Fibroblast of lung (primary cell): ENCODE measurements around the gene PRM1.

Source experiments
- EZH2 ChIP-seq: IDR thresholded peaks from 2 replicates; pipeline ENCODE4 v1.5.1; 2012; ENCODE audit warnings: low read length, control low read depth, mild to moderate bottlenecking; ENCODE audit errors: missing control alignments
- TF ChIP-seq, protein P1 (sequence below), 2 donors: IDR thresholded peaks in 1 of 2; conservative IDR thresholded peaks in 1 of 2; 1 replicate in 1 of 2; 2 replicates in 1 of 2; pipeline ENCODE4 v1.5.1; 2011 to 2012; ENCODE audit warnings: low read length in 2 of 2, control low read depth in 1 of 2, inconsistent platforms in 1 of 2, low read depth in 1 of 2, mild to moderate bottlenecking in 1 of 2

- TF ChIP-seq, protein P1, sequence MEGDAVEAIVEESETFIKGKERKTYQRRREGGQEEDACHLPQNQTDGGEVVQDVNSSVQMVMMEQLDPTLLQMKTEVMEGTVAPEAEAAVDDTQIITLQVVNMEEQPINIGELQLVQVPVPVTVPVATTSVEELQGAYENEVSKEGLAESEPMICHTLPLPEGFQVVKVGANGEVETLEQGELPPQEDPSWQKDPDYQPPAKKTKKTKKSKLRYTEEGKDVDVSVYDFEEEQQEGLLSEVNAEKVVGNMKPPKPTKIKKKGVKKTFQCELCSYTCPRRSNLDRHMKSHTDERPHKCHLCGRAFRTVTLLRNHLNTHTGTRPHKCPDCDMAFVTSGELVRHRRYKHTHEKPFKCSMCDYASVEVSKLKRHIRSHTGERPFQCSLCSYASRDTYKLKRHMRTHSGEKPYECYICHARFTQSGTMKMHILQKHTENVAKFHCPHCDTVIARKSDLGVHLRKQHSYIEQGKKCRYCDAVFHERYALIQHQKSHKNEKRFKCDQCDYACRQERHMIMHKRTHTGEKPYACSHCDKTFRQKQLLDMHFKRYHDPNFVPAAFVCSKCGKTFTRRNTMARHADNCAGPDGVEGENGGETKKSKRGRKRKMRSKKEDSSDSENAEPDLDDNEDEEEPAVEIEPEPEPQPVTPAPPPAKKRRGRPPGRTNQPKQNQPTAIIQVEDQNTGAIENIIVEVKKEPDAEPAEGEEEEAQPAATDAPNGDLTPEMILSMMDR (conservative IDR thresholded peaks at IDR 0.05 in 1 of 2, IDR thresholded peaks at IDR 0.05 in 1 of 2; ENCODE audit: low read depth in 1 of 2, low read length in 2 of 2) = no peak
- no peak for TF ChIP-seq EZH2
These were observed 20.5 kb downstream of the PRM1 start for GRCh38 chr16:11260596-11260966.
